Measurements from ENCODE around the gene YIPF5.

YIPF5 gene

GRCh38 chr5:144179226-144179625 lies 8.8 kb upstream of the YIPF5 start:
- no peak for DNase-seq (ENCODE audit: low read depth in 2 of 2)

GRCh38 chr5:144177548-144177947 lies 7.1 kb upstream of the YIPF5 start:
- no peak for DNase-seq (ENCODE audit: low read depth in 2 of 2)

GRCh38 chr5:144173766-144174165 lies 3.3 kb upstream of the YIPF5 start:
- DNase-seq (ENCODE audit: low read depth in 2 of 2) = no peak

GRCh38 chr5:144169904-144170275 lies 569 bp downstream of the YIPF5 start:
- DNase-seq (ENCODE audit: low read depth in 2 of 2) = no peak

- no peak for DNase-seq (ENCODE audit: low read depth in 2 of 2)
These were observed 2.5 kb downstream of the YIPF5 start for GRCh38 chr5:144167998-144168397.

- no peak for DNase-seq (ENCODE audit: low read depth in 2 of 2)
These were observed 3.8 kb downstream of the YIPF5 start for GRCh38 chr5:144166696-144167095.

DNA sequence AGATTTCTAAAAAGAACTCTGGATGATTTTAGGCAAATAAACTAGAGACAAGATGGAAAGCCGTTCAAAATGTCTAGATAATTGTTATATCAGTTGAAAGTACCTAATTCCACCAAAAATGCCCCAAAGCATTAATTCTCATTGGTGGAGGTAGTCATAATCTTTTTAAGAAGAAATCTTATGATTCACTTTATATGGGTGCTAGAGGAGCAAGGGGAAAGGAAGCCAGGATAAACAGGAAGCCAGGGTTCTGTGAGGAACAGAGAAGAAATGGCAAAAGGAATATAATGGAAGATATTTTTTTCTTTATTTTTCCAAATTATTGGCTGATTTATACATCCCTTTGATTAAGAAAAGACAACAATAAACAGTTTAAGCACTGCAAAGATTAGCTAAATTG lies 7.8 kb downstream of the YIPF5 start:
- no peak for DNase-seq (ENCODE audit: low read depth in 2 of 2)

DNA sequence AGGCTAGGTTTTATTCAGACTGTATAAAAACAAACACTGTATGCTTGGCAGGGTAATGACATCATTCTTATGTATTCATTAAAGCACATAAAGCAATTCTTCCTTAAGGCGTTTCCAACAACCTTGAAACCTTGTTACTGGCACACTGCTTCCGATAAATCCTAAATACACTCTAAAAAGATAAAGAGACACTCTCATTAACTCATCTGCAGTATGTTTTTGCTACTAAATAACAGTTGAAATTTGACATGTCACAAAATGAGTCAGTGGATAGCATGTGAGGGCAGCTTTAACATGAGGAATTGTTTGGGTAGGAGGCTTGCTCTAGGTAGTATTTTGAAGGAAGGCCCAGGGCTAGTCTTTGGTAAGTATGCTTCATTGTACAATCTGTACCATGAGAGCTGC lies 13.7 kb downstream of the YIPF5 start:
- no peak for DNase-seq (ENCODE audit: low read depth in 2 of 2)

- DNase-seq (ENCODE audit: low read depth in 2 of 2) = no peak
These were observed 19.4 kb downstream of the YIPF5 start for GRCh38 chr5:144151026-144151425.

DNA sequence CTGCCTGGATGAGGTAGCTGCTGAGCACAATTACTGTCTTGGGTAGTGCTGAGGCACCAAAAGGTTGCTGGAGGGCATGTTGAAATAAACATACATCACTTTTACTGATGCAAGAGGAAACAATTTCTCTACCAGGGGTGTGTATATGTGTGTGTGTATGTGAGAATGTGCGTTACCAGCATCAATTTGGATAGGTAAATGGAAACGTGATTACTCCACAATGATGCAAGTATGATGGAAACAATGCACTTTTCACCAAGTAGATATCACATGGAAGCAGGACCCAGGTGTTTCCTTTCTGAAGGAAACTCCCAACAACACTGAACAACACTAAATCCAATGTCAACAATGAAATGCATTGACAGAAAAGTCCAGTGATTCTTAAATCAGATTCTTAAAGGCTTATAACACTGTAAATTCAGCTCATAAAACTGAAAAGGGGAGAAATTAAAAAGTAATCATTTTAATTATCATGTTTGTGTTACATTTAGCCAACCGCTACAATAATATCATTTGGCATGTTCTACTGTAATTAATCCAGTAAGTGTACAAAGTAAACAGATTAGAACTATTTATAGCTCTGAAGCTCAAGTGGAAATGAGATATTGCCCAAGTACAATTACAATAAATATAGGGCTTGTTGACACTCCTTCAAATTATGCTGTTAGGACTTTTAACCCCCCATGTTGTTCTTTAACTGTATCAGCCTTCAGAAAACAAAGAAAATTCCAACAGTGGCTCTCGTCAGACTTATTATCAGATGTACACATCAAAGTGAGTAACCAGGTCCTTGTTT lies 25.3 kb downstream of the YIPF5 start:
- DNase-seq (ENCODE audit: low read depth in 2 of 2) = no peak

DNA sequence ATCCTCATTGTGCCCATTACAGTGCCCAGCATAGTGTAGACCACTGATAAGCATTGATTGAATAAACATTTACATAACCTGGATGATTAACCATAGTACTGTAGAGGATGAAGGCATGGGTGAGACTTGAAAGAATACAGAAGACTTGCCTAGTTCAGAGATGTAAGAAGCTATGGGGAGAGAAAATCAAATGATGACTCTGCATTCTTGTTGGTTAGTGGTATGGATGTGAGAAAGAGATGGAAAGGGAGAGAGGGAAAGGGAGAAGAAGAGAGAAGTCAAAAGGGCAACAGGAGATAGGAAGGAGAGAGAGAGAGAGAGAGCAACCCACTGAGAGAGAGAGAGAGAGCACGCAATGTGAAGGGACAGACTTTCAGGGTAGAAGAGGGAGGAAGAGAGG lies 26.8 kb downstream of the YIPF5 start:
- DNase-seq (ENCODE audit: low read depth in 2 of 2) = no peak

DNA sequence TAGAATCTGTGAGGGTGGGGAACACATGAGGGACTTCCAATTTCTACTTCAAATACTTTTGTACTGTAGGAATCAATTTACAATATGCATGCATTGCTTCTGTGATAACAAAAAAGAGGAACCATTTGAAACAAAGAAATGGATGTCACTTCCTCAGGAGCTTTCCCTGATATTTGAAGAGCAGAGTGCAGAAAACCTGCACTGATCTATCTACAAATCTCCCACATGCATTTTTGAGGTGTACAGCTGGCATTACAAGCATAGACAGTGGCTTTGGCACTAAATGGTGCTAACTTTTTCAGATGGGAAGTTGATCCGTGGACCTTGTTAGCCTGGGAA lies 27.7 kb downstream of the YIPF5 start:
- no peak for DNase-seq (ENCODE audit: low read depth in 2 of 2)

DNA sequence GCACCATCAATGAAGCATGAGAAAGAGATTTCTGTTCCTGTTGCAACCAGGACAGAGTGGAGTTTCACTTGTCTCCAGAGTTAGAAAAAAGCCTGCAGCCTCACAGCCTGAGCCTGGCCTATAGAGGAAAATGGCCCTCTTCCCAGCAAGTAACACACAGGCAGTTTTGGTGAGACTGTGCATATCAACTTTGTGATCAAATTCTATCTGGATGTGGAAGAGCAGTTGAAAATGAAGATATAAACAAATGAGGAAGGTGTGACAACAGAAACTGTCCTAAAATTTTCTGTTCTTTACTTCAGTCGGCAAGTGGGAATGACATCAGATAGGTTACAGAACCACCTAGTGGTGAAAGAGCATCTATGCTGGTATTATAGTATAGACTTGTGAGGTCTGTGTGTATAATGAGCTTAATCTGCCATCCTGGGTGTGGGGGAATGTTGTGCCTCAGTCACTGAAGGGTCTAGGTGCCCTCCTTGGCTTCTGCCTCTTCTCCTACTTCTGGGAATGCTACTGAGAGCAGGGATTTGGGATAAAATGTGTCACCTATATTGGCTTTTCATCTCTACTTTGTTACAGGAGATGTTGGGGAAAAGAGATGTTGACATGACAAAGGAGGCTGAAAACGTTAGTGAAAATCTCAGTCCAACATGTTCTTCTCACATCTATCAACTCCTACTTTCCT lies 28.2 kb downstream of the YIPF5 start:
- DNase-seq (ENCODE audit: low read depth in 2 of 2) = no peak

DNA sequence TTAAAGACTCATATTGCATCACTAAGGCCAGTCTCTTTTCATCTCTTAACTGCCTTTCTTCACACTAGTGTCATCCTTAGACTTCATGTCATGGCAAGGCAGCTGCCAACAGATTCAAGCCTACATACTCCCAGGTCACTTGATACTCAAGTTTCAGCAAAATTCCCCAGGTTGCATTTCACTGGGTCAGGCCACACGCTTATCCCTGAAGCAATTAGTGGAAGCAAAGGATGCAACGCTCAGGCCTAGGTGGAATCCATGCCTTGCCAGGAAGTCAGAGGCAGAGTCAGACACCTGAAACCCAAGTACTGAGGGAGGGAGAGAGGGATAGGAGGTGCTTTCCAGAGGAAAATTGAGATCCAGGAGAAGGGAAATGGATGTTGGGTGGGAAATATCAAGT lies 28.9 kb downstream of the YIPF5 start:
- no peak for DNase-seq (ENCODE audit: low read depth in 2 of 2)

GRCh38 chr5:144139586-144139985 lies 30.9 kb downstream of the YIPF5 start:
- no peak for DNase-seq (ENCODE audit: low read depth in 2 of 2)

GRCh38 chr5:144135113-144135762 lies 35.2 kb downstream of the YIPF5 start:
- no peak for DNase-seq (ENCODE audit: low read depth in 2 of 2)

- DNase-seq (ENCODE audit: low read depth in 2 of 2) = no peak
These were observed 36.1 kb downstream of the YIPF5 start for GRCh38 chr5:144134194-144134826.

- no peak for DNase-seq (ENCODE audit: low read depth in 2 of 2)
These were observed 37.3 kb downstream of the YIPF5 start for GRCh38 chr5:144133050-144133633.

DNA sequence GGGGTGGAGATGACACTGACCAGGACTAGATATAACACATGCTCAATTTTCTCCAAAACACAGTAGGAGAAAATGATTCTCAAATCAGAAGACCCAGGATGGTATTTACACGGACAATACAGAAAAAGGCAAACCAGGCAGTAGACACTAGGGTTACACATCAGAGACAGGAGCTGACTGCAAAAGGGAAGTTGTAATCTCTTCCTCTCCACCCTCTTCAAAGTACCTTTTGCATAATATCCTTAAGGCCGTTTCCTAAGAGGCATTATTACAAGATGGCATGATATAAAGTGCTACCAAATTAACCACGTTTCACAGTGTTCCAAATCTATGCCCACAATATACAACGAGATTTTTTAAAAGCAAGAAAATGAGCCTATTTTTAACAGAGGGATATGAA lies 39.2 kb downstream of the YIPF5 start:
- DNase-seq (ENCODE audit: low read depth in 2 of 2) = no peak

DNA sequence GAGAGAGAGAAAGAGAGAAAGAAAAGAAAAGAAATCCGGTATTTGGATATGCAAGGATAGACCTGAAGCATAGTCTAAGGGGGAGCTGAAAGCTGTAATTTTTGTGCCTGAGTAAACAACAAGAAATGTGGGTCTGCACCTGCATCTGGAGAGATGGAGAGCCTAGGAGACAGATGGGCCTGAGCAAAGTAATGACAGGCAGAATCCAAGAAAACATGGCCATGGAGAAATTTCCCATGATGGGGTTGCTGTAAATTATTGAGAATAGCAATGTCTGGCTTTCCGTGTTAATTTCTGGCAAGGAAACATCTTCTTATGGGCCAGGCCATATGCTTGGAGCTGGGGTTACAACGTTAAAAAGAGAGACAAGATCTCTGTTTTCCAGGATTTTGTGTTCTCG lies 40.2 kb downstream of the YIPF5 start:
- no peak for DNase-seq (ENCODE audit: low read depth in 2 of 2)

DNA sequence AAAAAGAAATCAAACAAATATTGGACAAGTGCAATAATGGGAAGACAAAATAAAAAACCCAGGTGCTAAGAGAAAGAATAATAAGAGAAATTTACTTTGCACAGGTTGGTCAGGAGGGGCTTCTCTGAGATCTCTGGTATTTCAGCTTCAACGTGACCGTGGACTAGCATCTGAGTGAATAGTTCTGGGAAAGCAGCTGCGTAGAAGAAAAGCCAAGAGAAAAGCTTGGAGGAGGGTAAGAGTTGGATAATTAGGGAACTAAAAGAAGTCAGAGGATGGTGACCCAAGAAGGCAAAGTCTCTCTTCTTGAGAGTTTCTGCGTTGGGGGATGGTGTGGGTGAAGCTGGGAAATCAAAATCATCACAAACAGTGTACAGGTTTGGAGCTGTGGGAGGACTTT lies 41.6 kb downstream of the YIPF5 start:
- no peak for DNase-seq (ENCODE audit: low read depth in 2 of 2)

DNA sequence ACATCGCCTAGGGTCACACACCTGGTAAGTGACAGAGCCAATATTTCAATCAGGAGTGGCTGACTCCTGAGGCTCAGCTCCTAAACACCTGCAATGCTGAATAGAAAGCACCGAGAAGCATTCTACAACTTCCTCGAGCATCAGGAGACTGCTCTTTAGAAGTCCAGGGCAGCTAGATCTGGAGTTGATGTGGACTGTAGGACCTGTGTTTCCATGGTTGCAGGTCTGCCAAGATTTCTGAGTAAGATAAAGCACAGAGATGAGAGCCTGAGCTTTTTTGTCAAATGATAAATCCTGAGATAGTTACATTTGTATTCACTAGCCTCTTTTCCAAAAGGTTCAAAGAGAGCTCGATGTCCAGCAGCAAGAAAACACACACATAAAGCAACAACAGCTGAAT lies 43.8 kb downstream of the YIPF5 start:
- DNase-seq (ENCODE audit: low read depth in 2 of 2) = no peak
